SKM-1 treated with dmso at 0.1 percent for 144 hours (cell line): Measurements from ENCODE around the gene BABAM1.

ENCODE experiments used
- DNase-seq: peaks from one replicate; lab custom pipeline; 2025; ENCODE audit not compliant: unreplicated experiment; lab: John Stamatoyannopoulos, UW

BABAM1 gene

GRCh38 chr19:17243211-17243829, 23.9 kb upstream of the BABAM1 start:
- DNase-seq, result no peak

- DNase-seq, result no peak
These were observed 23.2 kb upstream of the BABAM1 start for GRCh38 chr19:17243830-17244617.

GRCh38 chr19:17244618-17245534, 22.4 kb upstream of the BABAM1 start:
- DNase-seq, result no peak

- DNase-seq, result no peak
These were observed 21.7 kb upstream of the BABAM1 start, which contains the start of gene NR2F6 for GRCh38 chr19:17245535-17245984. TSS of gene NR2F6 (minus strand) at chr19:17245919. CDS start at chr19:17245220, 699 bp downstream.

GRCh38 chr19:17246681-17247425, 20.4 kb upstream of the BABAM1 start:
- DNase-seq, result no peak

- no peak for DNase-seq
These were observed 19.0 kb upstream of the BABAM1 start for GRCh38 chr19:17248011-17248776.

- DNase-seq, result no peak
These were observed 17.2 kb upstream of the BABAM1 start for GRCh38 chr19:17249887-17250548.

GRCh38 chr19:17254636-17255035, 12.6 kb upstream of the BABAM1 start:
- DNase-seq, result no peak

- DNase-seq, result no peak
These were observed 12.1 kb upstream of the BABAM1 start for GRCh38 chr19:17255150-17255621.

GRCh38 chr19:17256130-17256529, 11.1 kb upstream of the BABAM1 start:
- DNase-seq, result no peak

- DNase-seq, result no peak
These were observed 8.0 kb upstream of the BABAM1 start for GRCh38 chr19:17259118-17259780.

GRCh38 chr19:17259934-17260333, 7.3 kb upstream of the BABAM1 start:
- no peak for DNase-seq

GRCh38 chr19:17260842-17261325, 6.4 kb upstream of the BABAM1 start:
- peak; percentile 89 for DNase-seq

- DNase-seq, result no peak
These were observed 4.7 kb upstream of the BABAM1 start for GRCh38 chr19:17262557-17262956.

- no peak for DNase-seq
These were observed 3.3 kb upstream of the BABAM1 start for GRCh38 chr19:17263712-17264640.

GRCh38 chr19:17264641-17264979, 2.6 kb upstream of the BABAM1 start, which contains the start of gene USHBP1:
TSS of gene USHBP1 (minus strand) at chr19:17264745. CDS start at chr19:17264299, 446 bp downstream.
- no peak for DNase-seq

GRCh38 chr19:17266026-17266425, 1.2 kb upstream of the BABAM1 start:
- DNase-seq, result no peak

GRCh38 chr19:17266589-17266974, 661 bp upstream of the BABAM1 start:
- DNase-seq, result no peak
